Activated CD4-positive, CD25-positive, alpha-beta regulatory T cell treated with anti-CD3 and anti-CD28 coated beads, Interleukin-2, amount 50 U/mL, for 16 hours (primary cell): ENCODE measurements around the gene MAGEA9B.
"Not testable (repeated sequence)": the region's sequence is repeated elsewhere in the genome, so short reads cannot be mapped to it uniquely, and the experiment has no call there.

Source experiments
- DNase-seq: peaks from one replicate; pipeline ENCODE4 v3.0.0-alpha.2; 2020; ENCODE audit warnings: low read depth, low spot score

The MAGEA9B gene

DNA sequence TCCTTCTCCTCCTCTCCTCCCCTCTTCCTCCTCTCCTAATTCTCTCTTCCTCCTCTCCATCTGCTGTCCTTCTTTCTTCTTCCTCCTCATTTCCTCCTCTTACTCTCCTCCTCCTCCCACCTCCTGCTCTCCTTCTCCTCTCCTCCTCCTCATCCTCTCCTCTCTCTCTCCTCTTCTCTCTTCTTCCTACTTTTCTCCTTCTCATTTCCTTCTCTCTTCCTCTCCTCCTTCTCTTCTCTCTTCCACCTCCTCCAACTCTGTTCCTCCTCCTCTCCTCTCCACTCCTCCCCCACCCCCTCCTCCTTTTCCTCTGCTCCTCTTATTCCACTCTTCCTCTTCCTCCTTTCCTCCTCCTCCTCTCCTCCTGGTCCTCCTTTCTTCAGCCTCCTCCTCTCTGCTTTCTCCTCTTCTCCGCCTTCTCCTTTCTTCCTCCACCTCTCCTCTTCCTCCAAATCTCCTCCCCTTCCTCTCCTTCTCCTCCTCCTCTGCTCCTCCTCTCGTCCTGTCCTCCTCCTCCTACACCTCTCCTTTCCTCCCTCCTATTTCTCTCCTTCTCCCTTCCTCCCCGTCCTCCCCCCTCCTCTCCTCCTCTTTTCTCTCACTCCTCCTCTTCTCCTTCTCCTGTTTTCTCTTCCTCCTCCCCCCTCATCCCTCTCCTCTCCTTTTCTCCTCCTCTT lies 52.2 kb downstream of the MAGEA9B start:
- DNase-seq: not testable (repeated sequence)

- not testable (repeated sequence) for DNase-seq
These were observed 53.3 kb downstream of the MAGEA9B start for GRCh38 chrX:149533999-149534398.

- DNase-seq: not testable (repeated sequence)
These were observed 54.4 kb downstream of the MAGEA9B start for GRCh38 chrX:149532868-149533267.
